GM19351 (cell line): ENCODE results near the gene LRRC27.
A peak's percentile ranks its signal among the peaks of the same experiment; 100 is the strongest.

Experiments used
- ATAC-seq: cut with Tn5 transposase; IDR thresholded peaks from one replicate; pipeline ENCODE4 v1.9.1; 2021; ENCODE audit warnings: mild to moderate bottlenecking, moderate library complexity; ENCODE audit not compliant: unreplicated experiment

LRRC27 gene

GRCh38 chr10:132410779-132411532 lies 79.0 kb downstream of the LRRC27 start:
- ATAC-seq, result no peak

- ATAC-seq, result no peak
Observed at GRCh38 chr10:132411561-132412253, 79.7 kb downstream of the LRRC27 start.

DNA sequence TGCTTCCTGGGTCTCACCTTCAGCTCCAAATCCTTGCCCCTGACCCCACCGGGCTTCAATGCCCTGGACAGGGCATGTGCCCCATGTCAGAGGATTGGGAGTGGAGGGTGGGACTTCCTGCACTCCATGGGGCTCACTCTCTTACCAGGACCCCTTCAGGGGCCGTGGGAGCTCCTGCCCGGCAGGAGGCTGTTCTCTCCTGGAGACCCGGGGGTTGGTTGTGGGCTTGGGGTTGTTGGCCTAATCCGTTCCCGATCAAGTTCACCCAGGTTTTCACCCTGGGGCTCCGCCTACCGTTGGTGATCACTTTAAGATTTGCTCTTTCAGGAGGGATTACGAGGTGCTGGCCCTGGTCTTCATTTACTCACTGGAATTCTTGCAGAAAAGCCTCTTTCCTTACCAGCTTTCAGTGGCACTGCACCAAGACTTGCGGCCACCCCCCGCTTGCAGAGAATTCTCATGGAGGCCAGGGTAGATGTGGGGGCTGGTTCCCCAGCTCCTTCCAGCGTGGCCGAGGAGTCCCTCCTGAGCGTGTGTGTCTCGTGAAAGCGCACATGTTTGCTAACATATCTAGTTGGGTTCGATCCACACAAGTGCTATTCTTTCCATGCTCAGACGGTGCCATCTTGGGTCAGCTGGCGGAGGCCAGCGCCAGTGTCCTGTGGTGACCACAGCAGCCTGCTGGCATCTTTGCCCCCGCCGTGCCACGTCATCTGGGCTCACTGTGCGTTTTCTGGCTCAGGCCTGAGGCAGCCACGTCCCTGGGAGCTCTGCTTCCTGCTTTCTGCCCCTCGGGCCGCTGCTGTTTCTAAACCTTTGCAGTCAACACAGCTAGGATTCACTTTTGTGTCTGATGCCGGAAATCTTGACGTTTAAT lies 80.6 kb downstream of the LRRC27 start:
- no peak for ATAC-seq

DNA sequence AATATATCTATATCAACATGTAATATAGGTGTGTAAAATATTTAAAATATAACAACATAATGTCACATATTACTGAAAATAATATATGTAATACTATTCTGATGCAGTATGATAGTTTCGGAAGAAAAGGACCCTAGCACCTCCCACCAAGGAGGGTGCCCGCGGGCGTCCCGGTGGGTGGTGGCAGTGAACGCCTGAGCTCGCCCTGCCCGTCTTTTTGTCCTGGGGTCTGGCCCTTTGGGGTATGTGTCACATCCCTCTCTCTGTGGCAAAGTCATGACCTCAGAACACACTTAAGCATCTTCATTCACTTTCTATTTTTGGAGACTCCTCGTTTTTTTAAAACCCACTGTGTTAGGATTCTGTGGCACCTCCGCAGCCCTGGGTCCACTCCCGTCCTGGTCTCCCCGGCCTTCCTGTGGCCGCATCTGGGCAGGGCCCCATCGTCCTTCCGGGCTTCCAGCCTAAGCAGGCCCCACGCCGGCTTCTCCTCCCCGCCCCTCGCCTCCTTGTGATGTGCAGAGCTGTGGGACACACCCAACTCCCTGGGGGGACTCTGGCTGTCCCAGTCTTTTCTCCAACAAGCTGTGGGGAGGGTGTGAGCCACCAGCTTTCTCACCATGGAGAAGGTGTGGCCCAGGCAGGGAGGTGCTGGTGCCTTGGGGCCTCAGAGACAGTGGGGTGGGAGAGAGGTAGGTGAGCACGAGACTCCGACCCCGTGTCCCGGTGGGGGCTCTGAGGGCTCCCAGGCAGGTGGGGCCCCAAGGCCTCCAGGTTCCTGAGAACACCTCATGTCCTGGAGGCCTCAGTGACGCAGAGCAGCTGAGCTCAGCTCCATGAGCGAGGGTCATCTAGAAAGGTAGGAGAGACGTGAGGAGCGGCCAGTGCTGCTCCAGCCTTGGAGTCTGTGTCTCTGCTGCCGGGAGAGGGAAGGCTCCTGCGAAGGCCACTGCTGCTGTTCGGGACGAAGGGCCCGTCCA lies 81.5 kb downstream of the LRRC27 start:
- ATAC-seq, result no peak

DNA sequence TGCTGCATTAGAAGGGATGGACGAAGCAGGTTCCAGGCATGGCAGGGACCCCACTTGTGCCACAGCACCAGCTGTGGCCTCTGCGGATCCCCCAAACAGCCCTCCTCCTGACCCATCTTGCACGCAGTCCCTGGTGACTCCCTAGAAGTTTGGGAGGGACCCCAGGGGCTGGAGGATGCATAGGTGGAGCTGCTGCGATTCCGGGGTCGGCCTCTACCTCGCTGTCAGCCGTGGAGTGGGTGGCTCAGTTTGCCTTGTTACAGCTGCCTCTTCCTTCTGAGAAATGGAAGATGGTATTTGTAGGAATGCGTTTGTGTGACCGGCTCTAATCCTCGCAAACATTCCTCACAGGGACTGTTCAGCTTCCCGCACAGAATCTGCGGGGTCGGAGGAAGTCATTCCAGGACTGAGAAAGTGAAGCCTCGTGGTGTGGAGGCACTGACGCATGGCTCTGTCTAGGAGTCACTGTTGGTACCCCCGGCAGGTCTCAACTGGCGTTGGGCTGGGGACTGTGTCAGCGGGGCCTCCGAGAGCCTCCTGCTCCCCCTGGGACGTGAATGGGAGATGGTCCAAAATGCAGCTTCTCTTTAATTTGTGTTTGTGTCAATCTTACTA lies 82.5 kb downstream of the LRRC27 start:
- ATAC-seq, result no peak

GRCh38 chr10:132415255-132415654 lies 83.3 kb downstream of the LRRC27 start:
- ATAC-seq, result no peak

DNA sequence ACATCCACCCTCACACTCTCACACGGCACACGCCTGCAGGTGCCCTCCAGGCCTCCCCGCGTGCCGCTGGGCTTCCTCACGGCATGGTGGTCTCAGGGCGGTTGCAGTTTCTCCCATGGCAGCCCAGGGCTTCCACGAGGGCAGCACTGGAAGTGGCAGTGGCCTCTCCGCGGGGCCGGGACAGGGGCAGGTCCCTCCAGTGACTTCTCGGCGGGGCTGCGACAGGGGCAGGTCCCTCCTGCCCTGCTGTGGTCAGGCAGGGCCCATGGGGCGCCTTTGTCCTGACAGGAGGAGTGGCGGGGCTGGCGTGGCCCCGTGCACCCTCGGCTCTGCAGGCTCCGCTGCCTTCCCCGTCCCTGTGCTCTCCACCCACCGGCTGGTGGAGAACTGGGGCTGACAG lies 84.0 kb downstream of the LRRC27 start:
- no peak for ATAC-seq

GRCh38 chr10:132416566-132417256 lies 84.7 kb downstream of the LRRC27 start:
- no peak for ATAC-seq

DNA sequence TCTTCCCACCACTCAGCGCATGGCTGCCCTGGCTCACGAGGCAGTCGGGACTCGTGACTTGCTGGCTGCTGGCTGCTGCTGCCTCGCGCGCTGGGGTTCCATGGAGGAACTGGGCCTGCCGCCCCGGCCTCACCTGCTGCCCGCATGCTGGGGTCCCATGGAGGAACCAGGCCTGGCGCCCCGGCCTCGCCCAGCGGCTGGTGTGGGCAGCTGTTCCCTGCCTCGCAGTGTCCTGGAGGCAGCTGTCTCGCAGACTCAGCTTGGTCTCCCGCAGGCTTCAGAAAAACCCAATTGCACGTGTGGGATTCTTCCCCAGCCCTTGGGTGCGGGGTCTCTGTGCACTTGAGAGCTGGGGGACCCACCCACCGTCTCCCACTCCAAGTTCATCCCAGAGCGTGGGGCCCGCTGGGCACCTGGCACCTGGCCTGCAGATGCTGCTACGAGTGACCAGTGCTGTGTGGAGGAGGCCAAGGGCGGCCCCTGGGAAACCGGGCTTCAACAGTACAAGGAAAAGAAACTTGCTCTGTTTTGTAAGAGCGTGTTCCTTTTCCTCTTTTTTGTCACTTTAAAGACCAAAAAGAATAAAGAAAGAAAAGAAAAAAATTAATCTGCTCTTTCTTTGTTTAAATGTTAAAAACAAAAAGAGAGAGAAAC lies 85.4 kb downstream of the LRRC27 start:
- no peak for ATAC-seq

- no peak for ATAC-seq
Observed at GRCh38 chr10:132417957-132418441, 86.0 kb downstream of the LRRC27 start.

DNA sequence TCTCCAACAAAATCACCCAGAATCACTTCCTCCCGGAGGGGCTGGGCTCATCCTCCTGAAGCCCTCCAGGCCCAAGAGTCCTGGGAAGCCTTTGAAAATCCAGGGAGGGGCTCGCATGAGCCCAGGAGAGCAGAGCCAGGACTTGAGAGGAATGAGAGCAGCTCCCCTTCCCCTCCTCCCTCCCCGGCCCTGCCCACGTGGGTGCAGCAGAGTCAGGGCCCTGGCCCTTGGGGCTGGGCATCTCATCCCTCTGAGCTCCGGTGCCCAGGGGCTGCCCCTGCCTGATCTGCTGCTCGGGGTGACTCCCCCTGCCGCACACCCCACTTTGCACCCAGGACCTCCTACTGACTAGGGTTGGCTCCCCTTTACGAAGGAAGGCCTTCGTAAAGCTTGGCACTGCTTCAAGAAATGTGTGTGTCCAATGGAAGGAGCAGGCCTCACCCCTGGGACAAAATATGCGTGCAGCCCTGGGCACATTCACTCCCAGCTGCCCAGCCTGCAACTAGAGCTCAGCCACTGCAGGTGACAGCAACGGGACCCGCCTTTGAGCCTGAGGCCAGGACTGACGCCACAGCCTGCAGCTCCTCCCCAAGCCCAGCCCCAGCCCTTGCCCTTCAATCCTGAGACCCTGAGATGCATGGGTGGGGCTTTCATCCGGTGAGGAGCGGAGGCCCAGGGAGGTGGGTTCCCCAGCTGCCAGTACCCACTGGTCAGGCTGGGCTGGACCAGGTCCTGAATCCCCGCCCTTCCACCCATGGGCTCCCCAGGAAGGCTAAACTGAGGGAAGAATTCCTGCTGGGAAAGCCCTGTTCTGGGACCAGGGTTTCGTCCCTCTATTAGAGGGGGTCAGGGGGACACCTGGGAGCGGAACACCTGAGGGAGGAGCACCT lies 86.8 kb downstream of the LRRC27 start:
- ATAC-seq, result no peak

DNA sequence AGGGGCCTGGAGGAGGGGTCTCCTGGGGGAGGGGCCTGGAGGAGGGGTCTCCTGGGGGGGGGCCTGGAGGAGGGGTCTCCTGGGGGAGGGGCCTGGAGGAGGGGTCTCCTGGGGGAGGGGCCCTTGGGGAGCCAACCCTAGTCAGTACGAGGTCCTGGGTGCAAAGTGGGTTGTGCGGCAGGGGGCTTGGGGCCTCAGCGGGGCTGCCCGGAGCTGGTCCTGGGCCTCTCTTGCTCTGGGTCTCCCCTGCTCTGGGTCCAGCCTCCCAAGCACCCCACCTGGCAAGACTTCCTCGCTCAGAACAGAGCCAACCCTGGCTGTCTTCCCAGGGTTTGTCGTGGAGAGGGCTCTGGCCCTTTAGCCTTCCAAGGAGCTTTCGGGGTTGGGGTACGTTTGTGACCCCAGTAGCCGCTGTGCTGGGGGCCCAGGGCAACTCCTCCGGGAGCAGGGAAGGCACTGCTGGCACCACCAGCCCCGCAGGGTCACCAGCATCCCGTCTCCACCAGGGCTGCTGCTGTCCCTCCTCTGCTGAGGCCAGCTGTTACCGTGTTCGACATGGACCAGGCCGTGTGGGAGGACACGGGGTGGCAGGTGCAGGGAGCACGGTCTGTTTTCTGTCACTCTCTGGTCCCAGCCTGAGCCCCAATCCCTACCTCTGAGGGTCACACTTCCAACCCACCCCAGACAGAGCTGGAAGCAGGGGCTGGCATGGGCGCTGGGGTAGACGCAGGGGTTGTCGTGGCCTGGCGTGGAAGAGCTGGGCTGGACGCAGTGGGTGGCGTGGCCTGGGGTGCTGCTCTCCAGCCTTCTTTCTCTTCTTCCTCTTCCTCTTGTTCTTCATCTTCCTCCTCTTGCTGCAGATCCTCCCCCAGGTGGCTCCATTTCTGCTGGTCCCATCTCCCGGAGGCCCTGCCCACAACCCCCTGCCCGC lies 87.8 kb downstream of the LRRC27 start:
- no peak for ATAC-seq

- no peak for ATAC-seq
Observed at GRCh38 chr10:132420469-132420980, 88.5 kb downstream of the LRRC27 start.

DNA sequence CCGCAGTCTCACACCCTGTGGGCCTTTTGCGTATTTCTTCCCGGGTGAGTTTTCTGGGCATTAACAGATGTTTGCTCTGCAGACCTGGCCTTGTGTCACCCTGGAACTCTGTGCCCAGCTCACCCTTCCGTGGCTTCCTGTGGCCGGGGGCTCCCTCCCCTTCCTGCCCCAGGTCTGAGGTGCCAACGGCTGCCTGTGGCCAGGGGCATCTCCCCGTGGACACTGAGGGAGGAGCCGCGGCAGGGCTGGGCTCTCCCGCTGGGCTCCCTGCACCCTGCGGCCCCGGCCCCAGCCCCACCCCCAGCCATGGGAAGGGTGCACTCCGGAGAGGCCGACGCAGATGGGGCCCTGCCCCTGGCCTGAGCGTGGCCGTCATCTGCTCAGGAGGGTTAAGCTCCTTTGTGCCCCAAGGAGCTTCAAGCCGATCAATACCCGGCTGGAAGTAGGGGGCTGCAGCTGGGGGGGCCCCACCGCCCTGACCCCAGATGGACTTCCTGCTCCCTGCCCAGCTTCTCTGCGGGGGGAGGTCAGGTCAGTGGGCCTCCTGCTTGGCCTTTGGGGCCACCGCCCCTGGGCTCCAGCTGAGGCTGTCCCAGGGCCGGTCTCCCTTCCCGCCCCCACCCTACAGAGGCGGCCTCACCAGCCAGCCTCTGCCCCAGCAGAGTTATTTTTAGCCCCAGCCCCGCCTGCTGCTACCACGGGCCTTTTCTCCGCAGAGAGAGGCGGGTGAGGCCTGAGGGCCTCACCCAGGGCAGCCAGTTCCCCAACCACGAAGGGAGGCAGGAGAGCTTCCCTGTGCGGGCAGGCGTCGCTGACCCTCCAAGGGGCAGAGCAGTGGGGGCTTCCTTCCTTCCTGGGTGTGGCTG lies 89.2 kb downstream of the LRRC27 start:
- peak; percentile 52 for ATAC-seq
